HEK293 (cell line): ENCODE data around the gene WDR70.

ENCODE experiments used
- CTCF ChIA-PET: fragments of 350-600 bp; formaldehyde crosslinking; extraction: SDS; loops from one replicate; lab custom pipeline; 2021; ENCODE audit warnings: antibody characterized with exemption; lab: Yijun Ruan, JAX
- POLR2A ChIA-PET: fragments of 300-600 bp; formaldehyde crosslinking; extraction: SDS; loops from one replicate; lab custom pipeline; 2020; ENCODE audit warnings: antibody characterized with exemption, inconsistent platforms; lab: Yijun Ruan, JAX
- H3K27ac ChIP-seq: fragments of 200-500 bp; sonication (Bioruptor generic); 2 replicates; pipeline ENCODE4 v1.5.1; 2014; ENCODE audit warnings: low read depth, low read length, control low read depth, inconsistent platforms; ENCODE audit errors: extremely low read depth
- H3K36me3 ChIP-seq, 2 experiments: fragments of 200-500 bp in 1 of 2; sonication (Bioruptor generic) in 1 of 2; 1 replicate in 1 of 2; 2 replicates in 1 of 2; pipeline ENCODE4 v1.5.1; 2014 to 2017; ENCODE audit warnings: inconsistent platforms in 2 of 2, low read length in 2 of 2; ENCODE audit not compliant: control insufficient read depth in 2 of 2, insufficient read depth in 1 of 2
- H3K4me1 ChIP-seq: fragments of 200-500 bp; sonication (Bioruptor generic); 2 replicates; pipeline ENCODE4 v1.5.1; 2014; ENCODE audit warnings: mild to moderate bottlenecking, low read length, inconsistent platforms; ENCODE audit not compliant: control insufficient read depth, insufficient read depth
- H3K4me3 ChIP-seq: 2 replicates; pipeline ENCODE4 v1.5.1; 2011; ENCODE audit warnings: low read depth, mild to moderate bottlenecking, control low read depth, low read length, moderate library complexity
- H3K9me3 ChIP-seq: fragments of 200-500 bp; sonication (Bioruptor generic); 2 replicates; pipeline ENCODE4 v1.5.1; 2014; ENCODE audit warnings: low read depth, low read length, inconsistent platforms; ENCODE audit not compliant: control insufficient read depth, insufficient read depth
- EGR2 ChIP-seq: fragments of 450-650 bp; formaldehyde crosslinking; IDR thresholded peaks from 2 replicates; pipeline ENCODE4 v1.5.1; 2016; ENCODE audit warnings: low read depth, missing biosample characterization, missing genetic modification characterization
- HOXA7 ChIP-seq: sonication (generic); formaldehyde crosslinking; IDR thresholded peaks from 2 replicates; pipeline ENCODE4 v1.8.1; 2022; ENCODE audit warnings: missing genetic modification reagents, borderline replicate concordance
- RBAK ChIP-seq: fragments of 450-650 bp; formaldehyde crosslinking; IDR thresholded peaks from 2 replicates; pipeline ENCODE4 v1.5.1; 2016; ENCODE audit warnings: missing biosample characterization, missing genetic modification characterization
- SCRT1 ChIP-seq: fragments of 450-650 bp; formaldehyde crosslinking; IDR thresholded peaks from 2 replicates; pipeline ENCODE4 v1.5.1; 2016; ENCODE audit warnings: missing biosample characterization, missing genetic modification characterization, borderline replicate concordance
- SETDB1 ChIP-seq: IDR thresholded peaks from one replicate; pipeline ENCODE4 v1.6.1; 2017; ENCODE audit warnings: mild to moderate bottlenecking, low read length, moderate library complexity, mixed read lengths; ENCODE audit not compliant: insufficient read length
- TRIM28 ChIP-seq: IDR thresholded peaks from 2 replicates; pipeline ENCODE4 v1.6.1; 2011; ENCODE audit warnings: low read length, control low read depth, borderline replicate concordance
- ZFHX2 ChIP-seq: fragments of 450-650 bp; formaldehyde crosslinking; conservative IDR thresholded peaks from 2 replicates; pipeline ENCODE4 v1.5.1; 2016; ENCODE audit warnings: missing biosample characterization, missing genetic modification characterization
- ZFP41 ChIP-seq: fragments of 450-650 bp; formaldehyde crosslinking; IDR thresholded peaks from 2 replicates; pipeline ENCODE4 v1.5.1; 2016; ENCODE audit warnings: missing biosample characterization, missing genetic modification characterization, borderline replicate concordance
- ZNF157 ChIP-seq: fragments of 450-650 bp; formaldehyde crosslinking; IDR thresholded peaks from 2 replicates; pipeline ENCODE4 v1.5.1; 2016; ENCODE audit warnings: missing biosample characterization, missing genetic modification characterization
- ZNF175 ChIP-seq: fragments of 450-650 bp; formaldehyde crosslinking; IDR thresholded peaks from 2 replicates; pipeline ENCODE4 v1.5.1; 2016; ENCODE audit warnings: missing biosample characterization, missing genetic modification characterization
- ZNF350 ChIP-seq: fragments of 450-650 bp; formaldehyde crosslinking; IDR thresholded peaks from 2 replicates; pipeline ENCODE4 v1.5.0; 2017; ENCODE audit warnings: missing biosample characterization, mild to moderate bottlenecking, missing genetic modification characterization
- ZNF473 ChIP-seq: fragments of 450-650 bp; formaldehyde crosslinking; IDR thresholded peaks from 2 replicates; pipeline ENCODE4 v1.5.1; 2017; ENCODE audit warnings: missing biosample characterization, missing genetic modification characterization
- ZNF48 ChIP-seq: fragments of 450-650 bp; formaldehyde crosslinking; IDR thresholded peaks from 2 replicates; pipeline ENCODE4 v1.5.1; 2016; ENCODE audit warnings: missing biosample characterization, missing genetic modification characterization
- ZNF529 ChIP-seq: fragments of 450-650 bp; formaldehyde crosslinking; IDR thresholded peaks from 2 replicates; pipeline ENCODE4 v1.5.1; 2017; ENCODE audit warnings: missing genetic modification characterization, missing biosample characterization; ENCODE audit not compliant: insufficient replicate concordance
- ZNF544 ChIP-seq: fragments of 450-650 bp; formaldehyde crosslinking; IDR thresholded peaks from 2 replicates; pipeline ENCODE4 v1.5.0; 2017; ENCODE audit warnings: missing biosample characterization, missing genetic modification characterization
- ZNF549 ChIP-seq: fragments of 450-650 bp; IDR thresholded peaks from 2 replicates; pipeline ENCODE4 v1.5.1; 2018; ENCODE audit warnings: missing biosample characterization, missing genetic modification characterization, mild to moderate bottlenecking, inconsistent platforms, moderate library complexity
- ZNF558 ChIP-seq: fragments of 450-650 bp; formaldehyde crosslinking; IDR thresholded peaks from 2 replicates; pipeline ENCODE4 v1.5.1; 2016; ENCODE audit warnings: missing biosample characterization, missing genetic modification characterization
- ZNF621 ChIP-seq: fragments of 450-650 bp; formaldehyde crosslinking; IDR thresholded peaks from 2 replicates; pipeline ENCODE4 v1.5.1; 2017; ENCODE audit warnings: missing biosample characterization, missing genetic modification characterization
- ZNF658 ChIP-seq: fragments of 450-650 bp; formaldehyde crosslinking; IDR thresholded peaks from 2 replicates; pipeline ENCODE4; 2016; ENCODE audit warnings: missing biosample characterization, missing genetic modification characterization
- TF ChIP-seq, protein P1 (sequence below): fragments of 450-650 bp; formaldehyde crosslinking; IDR thresholded peaks from 2 replicates; pipeline ENCODE4 v1.5.1; 2016; ENCODE audit warnings: missing biosample characterization, missing genetic modification characterization

The WDR70 gene

DNA sequence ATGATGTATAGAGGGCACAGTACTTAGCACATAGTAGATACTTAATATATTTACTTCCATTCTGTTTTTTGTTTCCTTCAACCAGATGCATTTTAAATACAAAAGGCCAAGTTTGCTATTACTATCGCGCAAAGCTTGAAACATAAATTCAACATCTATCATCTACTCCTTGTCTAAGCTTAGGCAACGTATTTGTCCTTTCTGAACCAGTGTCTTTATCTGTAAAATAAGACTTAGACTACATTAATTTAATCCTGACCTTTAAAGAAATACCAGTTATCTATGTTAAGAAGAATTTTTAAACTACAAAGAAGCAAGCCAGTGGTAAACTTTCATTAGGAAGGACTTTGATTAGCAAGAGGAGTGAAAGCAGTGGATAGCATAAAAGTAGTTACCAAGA, 173.0 kb downstream of the WDR70 start:
- TF ChIP-seq ZFP41 (tag by site-specific recombination) (no peak), EGR2 (no peak), ZNF544 (tag by site-specific recombination) (no peak), ZFHX2 (tag by site-specific recombination) (no peak), ZNF621 (tag by site-specific recombination) (no peak), ZNF175 (tag by site-specific recombination) (no peak), SCRT1 (tag by site-specific recombination) (no peak), HOXA7 (no peak), ZNF558 (tag by site-specific recombination) (no peak), TRIM28 (no peak), RBAK (tag by site-specific recombination) (no peak)

DNA sequence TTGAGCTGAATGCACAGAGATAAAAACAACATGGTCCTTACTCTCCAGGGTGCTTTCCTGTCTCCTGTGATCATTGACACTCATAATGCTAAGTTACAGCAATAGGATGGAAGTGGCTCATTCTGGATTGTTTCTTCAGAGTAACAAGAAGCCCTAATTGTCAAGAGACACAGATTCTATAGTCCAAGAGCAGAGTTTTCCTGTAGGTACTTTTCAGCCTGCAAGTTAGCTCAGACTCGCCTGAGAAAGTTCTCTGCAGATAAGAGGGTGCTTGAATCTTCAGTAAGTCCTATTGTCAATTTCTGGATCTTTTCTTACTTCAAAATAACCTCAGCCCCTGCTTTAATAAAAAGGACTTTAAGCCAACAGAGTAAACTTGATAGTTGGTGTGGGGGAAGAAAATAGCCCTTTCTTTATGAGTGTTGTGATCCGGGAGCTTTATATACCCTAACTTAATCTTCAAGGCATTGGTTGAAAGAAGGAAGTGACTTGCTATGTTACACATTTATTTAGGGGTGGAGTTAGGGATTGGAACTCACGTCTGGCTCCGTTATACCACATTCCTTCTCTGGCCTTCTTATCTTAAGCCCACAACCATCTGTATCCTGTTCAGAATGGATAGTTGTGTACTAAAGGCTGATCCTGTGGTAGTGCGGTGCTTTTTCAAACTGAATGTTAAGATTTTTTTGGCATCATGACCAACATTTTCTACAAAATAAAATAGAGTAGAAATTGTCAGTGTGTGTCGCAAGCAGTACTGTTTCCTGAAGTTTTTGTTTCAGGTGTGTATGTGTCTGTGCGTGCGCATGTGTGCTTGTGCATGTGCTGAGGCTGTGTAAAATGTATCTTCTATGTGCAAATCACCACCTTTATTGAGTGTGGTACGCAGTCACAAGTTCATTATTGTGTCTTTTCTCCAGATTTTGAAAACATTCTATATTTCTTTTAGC, 173.9 kb downstream of the WDR70 start:
- H3K4me3 ChIP-seq: no peak overlapping the region
- no peaks in the 10 kb centered on the region for H3K9me3 ChIP-seq
- no peak overlapping the region for H3K27ac ChIP-seq
- ChIA-PET POLR2A (no interaction called here), CTCF (interaction anchor here (0.7 to 1.7 kb wide), 2 partner anchors 14 to 55 kb away, joined by 3 to 7 read pairs; no protein-coding TSS in a partner anchor)
- no peaks in the 10 kb centered on the region for H3K4me1 ChIP-seq
- no peak for TF ChIP-seq ZNF157 (tag by site-specific recombination)
- no peak for TF ChIP-seq ZNF549 (tag by site-specific recombination)
- no peak for TF ChIP-seq ZNF658
- no peak for TF ChIP-seq ZNF529 (tag by site-specific recombination)
- no peak for TF ChIP-seq ZNF473 (tag by site-specific recombination)
- no peak for TF ChIP-seq SETDB1
- H3K36me3 ChIP-seq: no peaks in the 10 kb centered on the region

More for the DNA sequence above, 173.0 kb downstream of the WDR70 start:
- Histone ChIP-seq H3K36me3 (no peaks in the 10 kb centered on the region), H3K9me3 (no peaks in the 10 kb centered on the region), H3K4me1 (no peaks in the 10 kb centered on the region), H3K27ac (no peak overlapping the region), H3K4me3 (no peak overlapping the region)
- ChIA-PET POLR2A (no interaction called here), CTCF (no interaction called here)

DNA sequence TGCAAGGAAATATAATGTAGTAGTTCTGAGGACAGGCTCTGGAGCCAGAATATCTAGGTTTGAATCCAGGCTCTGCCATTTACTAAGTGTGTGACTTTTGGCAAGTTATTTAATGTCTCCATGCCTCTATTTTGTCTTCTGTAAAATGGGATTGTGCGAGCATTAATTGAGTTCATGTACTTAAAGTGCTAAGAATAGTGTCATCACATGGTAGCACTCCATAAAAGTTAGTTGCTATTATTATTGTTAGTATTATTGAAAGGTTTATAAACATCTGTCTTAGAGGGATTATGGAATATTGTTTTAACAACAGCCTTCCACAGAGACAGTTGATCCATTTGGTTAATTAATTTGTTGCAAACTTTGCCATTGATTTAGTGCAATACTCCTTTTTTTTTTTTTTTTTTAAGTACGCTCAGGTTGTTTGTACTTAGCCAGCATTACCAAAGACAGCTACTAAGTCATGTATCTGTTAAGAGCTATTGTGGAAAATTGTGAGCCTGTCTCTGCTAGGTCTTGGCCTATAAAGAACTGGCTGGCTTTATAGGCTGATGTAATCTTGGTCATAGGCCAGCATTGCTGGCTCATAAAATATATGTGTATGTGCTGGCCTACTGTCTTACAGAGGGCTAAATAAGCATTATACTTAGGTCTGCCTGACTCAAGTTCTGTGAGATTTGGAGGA, 174.7 kb downstream of the WDR70 start:
- Histone ChIP-seq H3K4me1 (no peaks in the 10 kb centered on the region), H3K4me3 (no peak overlapping the region), H3K9me3 (no peaks in the 10 kb centered on the region)
- TF ChIP-seq ZNF350 (tag by site-specific recombination) (0 out of 2 replicates have a peak, but pooled peaks have one; percentile 29), ZNF48 (tag by site-specific recombination) (no peak)
- TF ChIP-seq, protein P1, sequence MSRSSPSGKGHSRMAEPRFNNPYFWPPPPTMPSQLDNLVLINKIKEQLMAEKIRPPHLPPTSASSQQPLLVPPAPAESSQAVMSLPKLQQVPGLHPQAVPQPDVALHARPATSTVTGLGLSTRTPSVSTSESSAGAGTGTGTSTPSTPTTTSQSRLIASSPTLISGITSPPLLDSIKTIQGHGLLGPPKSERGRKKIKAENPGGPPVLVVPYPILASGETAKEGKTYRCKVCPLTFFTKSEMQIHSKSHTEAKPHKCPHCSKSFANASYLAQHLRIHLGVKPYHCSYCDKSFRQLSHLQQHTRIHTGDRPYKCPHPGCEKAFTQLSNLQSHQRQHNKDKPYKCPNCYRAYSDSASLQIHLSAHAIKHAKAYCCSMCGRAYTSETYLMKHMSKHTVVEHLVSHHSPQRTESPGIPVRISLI: 0 out of 2 replicates have a peak, but pooled peaks have one; percentile 17
- TF ChIP-seq, all 188 proteins: peak for 2
- H3K36me3 ChIP-seq: no peaks in the 10 kb centered on the region
- POLR2A ChIA-PET: no interaction called here
- CTCF ChIA-PET: interaction anchor here (0.7 to 1.7 kb wide), 7 partner anchors 12 to 417 kb away, joined by 3 to 7 read pairs (median 4); no protein-coding TSS in a partner anchor
- no peak overlapping the region for H3K27ac ChIP-seq
